ENCODE results near the gene UBE4B. TPM values are rescaled to one million over a fixed set of nuclear protein-coding genes. Genes with fewer than 3 reads are reported as not detected.

UBE4B gene
- total and polyA plus RNA-seq, 2 of the 13 experiments (the other 11 are each of a cell fraction or from before 2014, with no cell fraction given): 15.2 to 24.8 TPM

GRCh38 chr1:10210841-10211804 lies 178.4 kb downstream of the UBE4B start (continued):
- TF ChIP-seq ZNF737 (CRISPR knock-in tag; IDR thresholded peaks at IDR 0.05; ENCODE audit: borderline replicate concordance) (no peak), THRA (CRISPR knock-in tag; IDR thresholded peaks at IDR 0.05; ENCODE audit: borderline replicate concordance) (no peak), ZBTB38 (CRISPR knock-in tag; IDR thresholded peaks at IDR 0.05) (no peak), ZNF329 (CRISPR knock-in tag; IDR thresholded peaks at IDR 0.05; ENCODE audit: low read depth) (0 out of 2 replicates have a peak, but pooled peaks have one; percentile 54), ZNF543 (CRISPR knock-in tag; IDR thresholded peaks at IDR 0.05) (no peak; the same call in 1 of the 2 replicates), TBX3 (IDR thresholded peaks at IDR 0.05; ENCODE audit: borderline replicate concordance) (no peak), AGO1 (IDR thresholded peaks at IDR 0.05; ENCODE audit: low read depth, low read length, poor library complexity, severe bottlenecking) (no peak), CHD4 (IDR thresholded peaks at IDR 0.05; ENCODE audit: borderline replicate concordance, low read length) (no peak), REL (CRISPR knock-in tag; conservative IDR thresholded peaks at IDR 0.05) (no peak), MTA1 (CRISPR knock-in tag; IDR thresholded peaks at IDR 0.05; ENCODE audit: borderline replicate concordance) (peak; percentile 38; the same call in 1 of the 2 replicates), SIN3A (IDR thresholded peaks at IDR 0.05; ENCODE audit: borderline replicate concordance, low read depth, low read length) (no peak), KAT8 (CRISPR knock-in tag; IDR thresholded peaks at IDR 0.05) (no peak), STAG1 (CRISPR knock-in tag; IDR thresholded peaks at IDR 0.05) (no peak), FLYWCH1 (CRISPR knock-in tag; IDR thresholded peaks at IDR 0.05) (no peak), ZNF790 (CRISPR knock-in tag; IDR thresholded peaks at IDR 0.05; ENCODE audit: borderline replicate concordance) (peak; percentile 60; the same call in 1 of the 2 replicates), ARNT (IDR thresholded peaks at IDR 0.05) (no peak)
- TF ChIP-seq, protein P1, sequence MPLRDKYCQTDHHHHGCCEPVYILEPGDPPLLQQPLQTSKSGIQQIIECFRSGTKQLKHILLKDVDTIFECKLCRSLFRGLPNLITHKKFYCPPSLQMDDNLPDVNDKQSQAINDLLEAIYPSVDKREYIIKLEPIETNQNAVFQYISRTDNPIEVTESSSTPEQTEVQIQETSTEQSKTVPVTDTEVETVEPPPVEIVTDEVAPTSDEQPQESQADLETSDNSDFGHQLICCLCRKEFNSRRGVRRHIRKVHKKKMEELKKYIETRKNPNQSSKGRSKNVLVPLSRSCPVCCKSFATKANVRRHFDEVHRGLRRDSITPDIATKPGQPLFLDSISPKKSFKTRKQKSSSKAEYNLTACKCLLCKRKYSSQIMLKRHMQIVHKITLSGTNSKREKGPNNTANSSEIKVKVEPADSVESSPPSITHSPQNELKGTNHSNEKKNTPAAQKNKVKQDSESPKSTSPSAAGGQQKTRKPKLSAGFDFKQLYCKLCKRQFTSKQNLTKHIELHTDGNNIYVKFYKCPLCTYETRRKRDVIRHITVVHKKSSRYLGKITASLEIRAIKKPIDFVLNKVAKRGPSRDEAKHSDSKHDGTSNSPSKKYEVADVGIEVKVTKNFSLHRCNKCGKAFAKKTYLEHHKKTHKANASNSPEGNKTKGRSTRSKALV (CRISPR knock-in tag; IDR thresholded peaks at IDR 0.05): no peak
- TF ChIP-seq, protein P2, sequence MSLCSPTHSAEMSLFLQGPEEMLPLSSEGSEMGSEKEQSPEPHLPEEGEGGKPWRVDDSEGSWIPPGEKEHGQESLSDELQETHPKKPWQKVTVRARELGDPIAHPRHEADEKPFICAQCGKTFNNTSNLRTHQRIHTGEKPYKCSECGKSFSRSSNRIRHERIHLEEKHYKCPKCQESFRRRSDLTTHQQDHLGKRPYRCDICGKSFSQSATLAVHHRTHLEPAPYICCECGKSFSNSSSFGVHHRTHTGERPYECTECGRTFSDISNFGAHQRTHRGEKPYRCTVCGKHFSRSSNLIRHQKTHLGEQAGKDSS (CRISPR knock-in tag; IDR thresholded peaks at IDR 0.05; ENCODE audit: borderline replicate concordance, low read depth): no peak
- TF ChIP-seq, protein P3, sequence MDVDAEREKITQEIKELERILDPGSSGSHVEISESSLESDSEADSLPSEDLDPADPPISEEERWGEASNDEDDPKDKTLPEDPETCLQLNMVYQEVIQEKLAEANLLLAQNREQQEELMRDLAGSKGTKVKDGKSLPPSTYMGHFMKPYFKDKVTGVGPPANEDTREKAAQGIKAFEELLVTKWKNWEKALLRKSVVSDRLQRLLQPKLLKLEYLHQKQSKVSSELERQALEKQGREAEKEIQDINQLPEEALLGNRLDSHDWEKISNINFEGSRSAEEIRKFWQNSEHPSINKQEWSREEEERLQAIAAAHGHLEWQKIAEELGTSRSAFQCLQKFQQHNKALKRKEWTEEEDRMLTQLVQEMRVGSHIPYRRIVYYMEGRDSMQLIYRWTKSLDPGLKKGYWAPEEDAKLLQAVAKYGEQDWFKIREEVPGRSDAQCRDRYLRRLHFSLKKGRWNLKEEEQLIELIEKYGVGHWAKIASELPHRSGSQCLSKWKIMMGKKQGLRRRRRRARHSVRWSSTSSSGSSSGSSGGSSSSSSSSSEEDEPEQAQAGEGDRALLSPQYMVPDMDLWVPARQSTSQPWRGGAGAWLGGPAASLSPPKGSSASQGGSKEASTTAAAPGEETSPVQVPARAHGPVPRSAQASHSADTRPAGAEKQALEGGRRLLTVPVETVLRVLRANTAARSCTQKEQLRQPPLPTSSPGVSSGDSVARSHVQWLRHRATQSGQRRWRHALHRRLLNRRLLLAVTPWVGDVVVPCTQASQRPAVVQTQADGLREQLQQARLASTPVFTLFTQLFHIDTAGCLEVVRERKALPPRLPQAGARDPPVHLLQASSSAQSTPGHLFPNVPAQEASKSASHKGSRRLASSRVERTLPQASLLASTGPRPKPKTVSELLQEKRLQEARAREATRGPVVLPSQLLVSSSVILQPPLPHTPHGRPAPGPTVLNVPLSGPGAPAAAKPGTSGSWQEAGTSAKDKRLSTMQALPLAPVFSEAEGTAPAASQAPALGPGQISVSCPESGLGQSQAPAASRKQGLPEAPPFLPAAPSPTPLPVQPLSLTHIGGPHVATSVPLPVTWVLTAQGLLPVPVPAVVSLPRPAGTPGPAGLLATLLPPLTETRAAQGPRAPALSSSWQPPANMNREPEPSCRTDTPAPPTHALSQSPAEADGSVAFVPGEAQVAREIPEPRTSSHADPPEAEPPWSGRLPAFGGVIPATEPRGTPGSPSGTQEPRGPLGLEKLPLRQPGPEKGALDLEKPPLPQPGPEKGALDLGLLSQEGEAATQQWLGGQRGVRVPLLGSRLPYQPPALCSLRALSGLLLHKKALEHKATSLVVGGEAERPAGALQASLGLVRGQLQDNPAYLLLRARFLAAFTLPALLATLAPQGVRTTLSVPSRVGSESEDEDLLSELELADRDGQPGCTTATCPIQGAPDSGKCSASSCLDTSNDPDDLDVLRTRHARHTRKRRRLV (CRISPR knock-in tag; IDR thresholded peaks at IDR 0.05): no peak

All from HepG2 (cell line).